Panc1 (cell line): Measurements from ENCODE around the gene DPEP3. TPM values are rescaled to one million over a fixed set of nuclear protein-coding genes. Genes with fewer than 3 reads are reported as not detected.

Experiments used
- ATAC-seq: fragments of 200-7000 bp; cut with Tn5 transposase; 2 replicates; pipeline ENCODE4 v1.9.1; 2020; ENCODE audit warnings: mild to moderate bottlenecking, moderate library complexity
- BruUV-seq: library from RNA; stranded (reverse); fragments of 400-500 nt; replicated peaks from 2 replicates; lab custom pipeline; 2021; lab: Mats Ljungman, UMichigan
- CTCF ChIA-PET: fragments of 300-600 bp; sonication (Branson Sonifier 250); formaldehyde crosslinking; loops from one replicate; lab custom pipeline; 2022; ENCODE audit warnings: antibody characterized with exemption; lab: Charles Lee
- POLR2A ChIA-PET: fragments of 300-600 bp; sonication (Branson Sonifier 250); formaldehyde crosslinking; loops from one replicate; lab custom pipeline; 2022; ENCODE audit warnings: antibody characterized with exemption; lab: Charles Lee
- DNase-seq: peaks from one replicate; pipeline ENCODE4 v3.0.0-alpha.2; 2010; ENCODE audit warnings: low read depth, low spot score
- H3K27ac ChIP-seq: 2 replicates; pipeline ENCODE4 v1.5.1; 2011; ENCODE audit warnings: mild to moderate bottlenecking, low read length, inconsistent platforms
- H3K27me3 ChIP-seq: fragments of 200-500 bp; sonication (Bioruptor generic); 2 replicates; pipeline ENCODE4 v1.6.0; 2014; ENCODE audit warnings: low read length, inconsistent platforms; ENCODE audit not compliant: control insufficient read depth, insufficient read depth
- H3K36me3 ChIP-seq: fragments of 200-500 bp; sonication (Bioruptor generic); 2 replicates; pipeline ENCODE4 v1.5.1; 2014; ENCODE audit warnings: inconsistent platforms, mild to moderate bottlenecking, low read length, moderate library complexity; ENCODE audit not compliant: control insufficient read depth, insufficient read depth
- H3K4me1 ChIP-seq: 2 replicates; pipeline ENCODE4 v1.5.1; 2011; ENCODE audit warnings: inconsistent platforms, mild to moderate bottlenecking, low read length, moderate library complexity; ENCODE audit not compliant: control insufficient read depth, insufficient read depth
- H3K4me3 ChIP-seq, 2 experiments: 2 replicates each; pipeline ENCODE4 v1.5.1; 2011 to 2012; ENCODE audit warnings: low read depth in 2 of 2, low read length in 2 of 2, mild to moderate bottlenecking in 2 of 2, inconsistent platforms in 1 of 2, moderate library complexity in 1 of 2
- H3K9me3 ChIP-seq: fragments of 200-500 bp; sonication (Bioruptor generic); 2 replicates; pipeline ENCODE4 v1.5.1; 2014; ENCODE audit warnings: low read depth, mild to moderate bottlenecking, inconsistent platforms, low read length, moderate library complexity; ENCODE audit not compliant: control insufficient read depth, insufficient read depth
- CTCF ChIP-seq: fragments of 450-650 bp; IDR thresholded peaks from 2 replicates; pipeline ENCODE4 v1.5.1; 2017; ENCODE audit warnings: mild to moderate bottlenecking
- POLR2AphosphoS5 ChIP-seq: IDR thresholded peaks from 2 replicates; pipeline ENCODE4 v1.6.1; 2012; ENCODE audit warnings: mild to moderate bottlenecking, low read depth, low read length, moderate library complexity
- SIN3A ChIP-seq: IDR thresholded peaks from 2 replicates; pipeline ENCODE4 v1.6.1; 2012; ENCODE audit warnings: low read depth, mild to moderate bottlenecking, low read length, moderate library complexity, borderline replicate concordance; ENCODE audit not compliant: insufficient read depth
- TCF7L2 ChIP-seq: IDR thresholded peaks from 2 replicates; pipeline ENCODE4 v1.6.1; 2011; ENCODE audit warnings: mild to moderate bottlenecking, low read depth, low read length, inconsistent platforms
- in situ Hi-C: cut with HindIII; loops from 2 replicates; pipeline ENCODE4 v1.10.0; 2016; ENCODE audit warnings: low sequenced_read_pairs, low pct_unique_long_range_greater_than_20kb
- intact Hi-C: fragments of 100-400 bp; cut with micrococcal nuclease; formaldehyde crosslinking; loops from one replicate; pipeline ENCODE4 v1.10.0; 2022; ENCODE audit not compliant: unreplicated experiment
- total RNA-seq: library from RNA; stranded (reverse); gene quantifications from one replicate; pipeline ENCODE4 v1.2.1, GENCODE V29; 2021; ENCODE audit not compliant: unreplicated experiment
- TF ChIP-seq, protein P1 (sequence below), 2 experiments: IDR thresholded peaks; 2 replicates each; pipeline ENCODE4 v1.6.1; 2011 to 2012; ENCODE audit warnings: low read depth in 2 of 2, control low read depth in 1 of 2, low read length in 1 of 2, mild to moderate bottlenecking in 1 of 2, moderate library complexity in 1 of 2; ENCODE audit not compliant: insufficient read depth in 1 of 2

Gene DPEP3
- total RNA-seq, 1 experiment from 2014 or later = not detected

GRCh38 chr16:67987460-67988160 is 7.3 kb upstream of the DPEP3 start:
- in situ Hi-C loops = no loop called here
- Histone ChIP-seq H3K36me3 (no peaks in the 10 kb centered on the region), H3K27ac (no peak overlapping the region), H3K4me1 (no peaks in the 10 kb centered on the region; the same call in 1 of the 2 replicates), H3K4me3 (no peak overlapping the region), H3K9me3 (no peaks in the 10 kb centered on the region), H3K27me3 (no peaks in the 10 kb centered on the region)
- no peak for TF ChIP-seq POLR2AphosphoS5
- TF ChIP-seq, protein P1, sequence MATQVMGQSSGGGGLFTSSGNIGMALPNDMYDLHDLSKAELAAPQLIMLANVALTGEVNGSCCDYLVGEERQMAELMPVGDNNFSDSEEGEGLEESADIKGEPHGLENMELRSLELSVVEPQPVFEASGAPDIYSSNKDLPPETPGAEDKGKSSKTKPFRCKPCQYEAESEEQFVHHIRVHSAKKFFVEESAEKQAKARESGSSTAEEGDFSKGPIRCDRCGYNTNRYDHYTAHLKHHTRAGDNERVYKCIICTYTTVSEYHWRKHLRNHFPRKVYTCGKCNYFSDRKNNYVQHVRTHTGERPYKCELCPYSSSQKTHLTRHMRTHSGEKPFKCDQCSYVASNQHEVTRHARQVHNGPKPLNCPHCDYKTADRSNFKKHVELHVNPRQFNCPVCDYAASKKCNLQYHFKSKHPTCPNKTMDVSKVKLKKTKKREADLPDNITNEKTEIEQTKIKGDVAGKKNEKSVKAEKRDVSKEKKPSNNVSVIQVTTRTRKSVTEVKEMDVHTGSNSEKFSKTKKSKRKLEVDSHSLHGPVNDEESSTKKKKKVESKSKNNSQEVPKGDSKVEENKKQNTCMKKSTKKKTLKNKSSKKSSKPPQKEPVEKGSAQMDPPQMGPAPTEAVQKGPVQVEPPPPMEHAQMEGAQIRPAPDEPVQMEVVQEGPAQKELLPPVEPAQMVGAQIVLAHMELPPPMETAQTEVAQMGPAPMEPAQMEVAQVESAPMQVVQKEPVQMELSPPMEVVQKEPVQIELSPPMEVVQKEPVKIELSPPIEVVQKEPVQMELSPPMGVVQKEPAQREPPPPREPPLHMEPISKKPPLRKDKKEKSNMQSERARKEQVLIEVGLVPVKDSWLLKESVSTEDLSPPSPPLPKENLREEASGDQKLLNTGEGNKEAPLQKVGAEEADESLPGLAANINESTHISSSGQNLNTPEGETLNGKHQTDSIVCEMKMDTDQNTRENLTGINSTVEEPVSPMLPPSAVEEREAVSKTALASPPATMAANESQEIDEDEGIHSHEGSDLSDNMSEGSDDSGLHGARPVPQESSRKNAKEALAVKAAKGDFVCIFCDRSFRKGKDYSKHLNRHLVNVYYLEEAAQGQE (IDR thresholded peaks at IDR 0.05; ENCODE audit: insufficient read depth in 1 of 2, low read depth in 2 of 2, low read length in 1 of 2) = no peak
- TF ChIP-seq SIN3A = no peak
- TF ChIP-seq CTCF = no peak
- TF ChIP-seq TCF7L2 = no peak
- CTCF ChIA-PET = no interaction called here
- BruUV-seq = no TSS peak
- POLR2A ChIA-PET = interaction anchor here (0.6 kb wide), 1 partner anchor 231 kb away, joined by 9 read pairs; no protein-coding TSS in a partner anchor
- DNase-seq = no peak
- no peak for ATAC-seq
- intact Hi-C loops = no loop called here

DNA sequence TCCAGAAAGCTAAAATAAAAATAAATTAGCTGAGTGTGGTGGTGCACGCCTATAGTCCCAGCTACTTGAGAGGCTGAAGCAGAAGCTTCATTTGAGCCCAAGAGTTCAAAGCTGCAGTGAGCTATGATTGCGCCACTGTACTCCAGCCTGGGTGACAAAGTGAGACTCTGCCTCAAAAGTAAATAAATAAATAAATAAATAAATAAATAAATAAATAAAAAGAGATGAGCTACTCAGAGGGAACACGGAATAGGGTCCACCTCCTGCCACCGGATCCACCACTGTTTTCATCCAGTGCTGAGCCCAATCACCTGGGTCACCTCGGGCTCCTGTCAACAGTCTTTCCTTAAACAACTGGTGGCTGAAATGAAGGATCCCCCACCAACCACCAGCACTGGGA is 6.7 kb upstream of the DPEP3 start:
- no peak for DNase-seq
- intact Hi-C loops = no loop called here
- POLR2A ChIA-PET = no interaction called here
- TF ChIP-seq, protein P1 (IDR thresholded peaks at IDR 0.05; ENCODE audit: insufficient read depth in 1 of 2, low read depth in 2 of 2, low read length in 1 of 2) = no peak
- TF ChIP-seq POLR2AphosphoS5 (no peak), CTCF (no peak), TCF7L2 (no peak), SIN3A (no peak)
- H3K9me3 ChIP-seq = no peaks in the 10 kb centered on the region
- H3K27ac ChIP-seq = no peak overlapping the region
- ATAC-seq = no peak
- H3K36me3 ChIP-seq = no peaks in the 10 kb centered on the region
- H3K4me1 ChIP-seq = no peaks in the 10 kb centered on the region; the same call in 1 of the 2 replicates
- CTCF ChIA-PET = no interaction called here
- in situ Hi-C loops = no loop called here
- no peak overlapping the region for H3K4me3 ChIP-seq
- BruUV-seq = no TSS peak
- no peaks in the 10 kb centered on the region for H3K27me3 ChIP-seq
